ENCODE data around the gene MACROD2. TPM values are rescaled to one million over a fixed set of nuclear protein-coding genes. Genes with fewer than 3 reads are reported as not detected.

MACROD2 gene
- total RNA-seq, 1 experiment from 2014 or later = 0.12 TPM

- H3K4me3 ChIP-seq = no peak overlapping the region
Measured at GRCh38 chr20:15840636-15841301, 1845.5 kb downstream of the MACROD2 start.

GRCh38 chr20:15842872-15843271 is 1847.6 kb downstream of the MACROD2 start:
- H3K4me1 ChIP-seq = no peaks in the 10 kb centered on the region

More at GRCh38 chr20:15840636-15841301, 1845.5 kb downstream of the MACROD2 start:
- Histone ChIP-seq H3K27me3 (0 out of 2 replicates have a peak, but pooled peaks cover 2% of the 10 kb centered on the region), H3K36me3 (no peaks in the 10 kb centered on the region), H3K9me3 (replicated peaks) (no peaks in the 10 kb centered on the region), H3K27ac (no peak overlapping the region), H3K4me1 (no peaks in the 10 kb centered on the region)
- DNase-seq = no peak

GRCh38 chr20:15843777-15844176 is 1848.5 kb downstream of the MACROD2 start:
- no peak overlapping the region for H3K27ac ChIP-seq
- no peaks in the 10 kb centered on the region for H3K36me3 ChIP-seq
- H3K9me3 ChIP-seq (replicated peaks) = no peaks in the 10 kb centered on the region
- H3K27me3 ChIP-seq = no peaks in the 10 kb centered on the region
- DNase-seq = no peak
- H3K4me3 ChIP-seq = no peak overlapping the region
- H3K4me1 ChIP-seq = no peaks in the 10 kb centered on the region

More at GRCh38 chr20:15842872-15843271, 1847.6 kb downstream of the MACROD2 start:
- H3K27me3 ChIP-seq = no peaks in the 10 kb centered on the region
- no peak overlapping the region for H3K4me3 ChIP-seq
- no peak overlapping the region for H3K27ac ChIP-seq
- H3K9me3 ChIP-seq (replicated peaks) = no peaks in the 10 kb centered on the region
- no peak for DNase-seq
- no peaks in the 10 kb centered on the region for H3K36me3 ChIP-seq

- Histone ChIP-seq H3K9me3 (replicated peaks) (no peaks in the 10 kb centered on the region), H3K27me3 (no peaks in the 10 kb centered on the region), H3K27ac (no peak overlapping the region), H3K4me1 (no peaks in the 10 kb centered on the region), H3K36me3 (no peaks in the 10 kb centered on the region), H3K4me3 (no peak overlapping the region)
- no peak for DNase-seq
Measured at GRCh38 chr20:15847196-15847784, 1852.0 kb downstream of the MACROD2 start.

- Histone ChIP-seq H3K27me3 (no peaks in the 10 kb centered on the region), H3K9me3 (replicated peaks) (no peaks in the 10 kb centered on the region), H3K27ac (no peak overlapping the region), H3K4me1 (no peaks in the 10 kb centered on the region), H3K4me3 (no peak overlapping the region), H3K36me3 (no peaks in the 10 kb centered on the region)
- no peak for DNase-seq
Measured at GRCh38 chr20:15848126-15848525, 1852.8 kb downstream of the MACROD2 start.

GRCh38 chr20:15848995-15849610 is 1853.8 kb downstream of the MACROD2 start:
- DNase-seq = no peak
- Histone ChIP-seq H3K27me3 (no peaks in the 10 kb centered on the region), H3K4me3 (no peak overlapping the region), H3K36me3 (no peaks in the 10 kb centered on the region), H3K4me1 (no peaks in the 10 kb centered on the region), H3K9me3 (replicated peaks) (no peaks in the 10 kb centered on the region), H3K27ac (no peak overlapping the region)

GRCh38 chr20:15851576-15852215 is 1856.4 kb downstream of the MACROD2 start:
- H3K36me3 ChIP-seq = no peaks in the 10 kb centered on the region
- H3K9me3 ChIP-seq (replicated peaks) = no peaks in the 10 kb centered on the region
- no peaks in the 10 kb centered on the region for H3K27me3 ChIP-seq
- H3K4me3 ChIP-seq = no peak overlapping the region
- no peaks in the 10 kb centered on the region for H3K4me1 ChIP-seq
- no peak overlapping the region for H3K27ac ChIP-seq
- no peak for DNase-seq

- Histone ChIP-seq H3K4me3 (no peak overlapping the region), H3K36me3 (no peaks in the 10 kb centered on the region), H3K27me3 (no peaks in the 10 kb centered on the region), H3K9me3 (replicated peaks) (no peaks in the 10 kb centered on the region), H3K4me1 (no peaks in the 10 kb centered on the region), H3K27ac (no peak overlapping the region)
- no peak for DNase-seq
Measured at GRCh38 chr20:15854911-15855310, 1859.6 kb downstream of the MACROD2 start.

- no peak for DNase-seq
- Histone ChIP-seq H3K4me3 (no peak overlapping the region), H3K36me3 (no peaks in the 10 kb centered on the region), H3K27ac (no peak overlapping the region), H3K27me3 (no peaks in the 10 kb centered on the region), H3K9me3 (replicated peaks) (no peaks in the 10 kb centered on the region), H3K4me1 (no peaks in the 10 kb centered on the region)
Measured at GRCh38 chr20:15857173-15857784, 1862.0 kb downstream of the MACROD2 start.

GRCh38 chr20:15859061-15859460 is 1863.7 kb downstream of the MACROD2 start:
- Histone ChIP-seq H3K27ac (no peak overlapping the region), H3K4me1 (no peaks in the 10 kb centered on the region), H3K9me3 (replicated peaks) (no peaks in the 10 kb centered on the region), H3K27me3 (no peaks in the 10 kb centered on the region), H3K4me3 (no peak overlapping the region), H3K36me3 (no peaks in the 10 kb centered on the region)
- DNase-seq = no peak

- Histone ChIP-seq H3K9me3 (replicated peaks) (no peaks in the 10 kb centered on the region), H3K4me1 (no peaks in the 10 kb centered on the region), H3K27me3 (no peaks in the 10 kb centered on the region), H3K27ac (no peak overlapping the region), H3K4me3 (no peak overlapping the region), H3K36me3 (no peaks in the 10 kb centered on the region)
- peak in 1 of 2 experiments; percentile 14 for DNase-seq
Measured at GRCh38 chr20:15860850-15861249, 1865.5 kb downstream of the MACROD2 start.

- H3K36me3 ChIP-seq = no peaks in the 10 kb centered on the region
- DNase-seq = no peak
- no peaks in the 10 kb centered on the region for H3K9me3 ChIP-seq (replicated peaks)
- no peaks in the 10 kb centered on the region for H3K4me1 ChIP-seq
- no peaks in the 10 kb centered on the region for H3K27me3 ChIP-seq
- H3K27ac ChIP-seq = no peak overlapping the region
- no peak overlapping the region for H3K4me3 ChIP-seq
Measured at GRCh38 chr20:15862178-15862577, 1866.9 kb downstream of the MACROD2 start.

- H3K4me3 ChIP-seq = no peak overlapping the region
Measured at GRCh38 chr20:15863735-15864134, 1868.4 kb downstream of the MACROD2 start.

GRCh38 chr20:15865553-15865952 is 1870.2 kb downstream of the MACROD2 start:
- no peak for DNase-seq
- Histone ChIP-seq H3K4me3 (no peak overlapping the region), H3K27ac (no peak overlapping the region), H3K4me1 (no peaks in the 10 kb centered on the region), H3K27me3 (no peaks in the 10 kb centered on the region), H3K9me3 (replicated peaks) (no peaks in the 10 kb centered on the region), H3K36me3 (no peaks in the 10 kb centered on the region)

More at GRCh38 chr20:15863735-15864134, 1868.4 kb downstream of the MACROD2 start:
- Histone ChIP-seq H3K9me3 (replicated peaks) (no peaks in the 10 kb centered on the region), H3K27ac (no peak overlapping the region), H3K27me3 (no peaks in the 10 kb centered on the region), H3K4me1 (no peaks in the 10 kb centered on the region), H3K36me3 (no peaks in the 10 kb centered on the region)
- DNase-seq = no peak
